Large intestine (tissue), 3 donors: ENCODE measurements around the gene GSTT4. TPM values are rescaled to one million over a fixed set of nuclear protein-coding genes. Genes with fewer than 3 reads are reported as not detected.
"Not testable (repeated sequence)": the region's sequence is repeated elsewhere in the genome, so short reads cannot be mapped to it uniquely, and the experiment has no call there.

Experiments used
- DNase-seq, 2 donors: peaks; one replicate each; pipeline versions ENCODE4 v3.0.0 to v3.0.0-alpha.2; 2013
- H3K27ac ChIP-seq: one replicate; pipeline ENCODE4 v1.5.1; 2013; ENCODE audit warnings: low read length
- H3K27me3 ChIP-seq: 2 replicates; pipeline ENCODE4 v1.6.1; 2013; ENCODE audit warnings: low read length; ENCODE audit not compliant: control insufficient read depth, insufficient read depth
- H3K36me3 ChIP-seq: 2 replicates; pipeline ENCODE4 v1.6.1; 2013; ENCODE audit warnings: low read length; ENCODE audit not compliant: control insufficient read depth, insufficient read depth
- H3K4me1 ChIP-seq: one replicate; pipeline ENCODE4 v1.6.1; 2013; ENCODE audit warnings: low read length; ENCODE audit not compliant: control insufficient read depth, insufficient read depth
- H3K4me3 ChIP-seq: one replicate; pipeline ENCODE4 v1.5.1; 2013; ENCODE audit warnings: low read length
- H3K9me3 ChIP-seq: one replicate; pipeline ENCODE4 v1.6.1; 2013; ENCODE audit warnings: mild to moderate bottlenecking, low read depth, low read length, moderate library complexity; ENCODE audit not compliant: control insufficient read depth
- WGBS: methylation state at CpG from one replicate; pipeline ENCODE4 v1.1.5; 2013; ENCODE audit warnings: low lambda C conversion rate; ENCODE audit not compliant: insufficient coverage; 5-methylcytosine and 5-hydroxymethylcytosine counted together
- polyA plus RNA-seq: library from polyadenylated mRNA; unstranded; fragments of 120-200 nt; gene quantifications from one replicate; pipeline ENCODE4 v1.2.1, GENCODE V29; 2013

The GSTT4 gene
- polyA plus RNA-seq, 1 donor, result not detected

DNA sequence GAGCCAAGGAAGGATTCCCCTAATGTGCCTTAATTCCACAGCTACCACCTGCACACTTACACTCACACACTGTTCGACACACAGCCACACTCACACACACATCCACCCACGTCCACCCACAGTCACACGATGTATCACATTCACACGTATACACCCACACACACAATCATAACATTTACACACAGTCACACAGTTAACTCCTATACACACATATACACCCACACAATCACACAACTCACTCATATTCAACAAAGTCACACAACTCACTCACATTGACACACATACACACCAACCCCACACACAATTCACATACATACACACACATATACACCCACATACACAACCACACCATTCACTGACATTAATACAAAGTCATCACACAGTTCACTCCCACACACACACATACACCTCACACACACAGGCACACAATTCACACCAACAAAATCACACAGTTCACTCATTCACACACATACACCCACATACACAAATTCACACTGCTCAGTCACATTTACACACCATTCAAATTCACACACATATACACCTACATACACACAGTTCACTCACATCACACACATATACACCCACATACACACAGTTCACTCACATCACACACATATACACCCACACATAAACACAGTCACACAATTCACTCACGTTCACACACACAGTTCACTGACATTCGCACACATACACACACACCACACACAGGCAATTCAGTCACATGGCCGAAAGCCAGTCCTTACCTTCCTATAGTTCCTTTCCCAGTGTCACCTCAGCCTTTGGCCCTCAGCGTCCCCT lies 50.9 kb downstream of the GSTT4 start:
- H3K27ac ChIP-seq, H3K4me1 ChIP-seq, H3K4me3 ChIP-seq, DNase-seq, H3K27me3 ChIP-seq, H3K9me3 ChIP-seq, H3K36me3 ChIP-seq: not testable (repeated sequence)
- no CpG with 5 or more reads among the region's 8 CpGs for WGBS

DNA sequence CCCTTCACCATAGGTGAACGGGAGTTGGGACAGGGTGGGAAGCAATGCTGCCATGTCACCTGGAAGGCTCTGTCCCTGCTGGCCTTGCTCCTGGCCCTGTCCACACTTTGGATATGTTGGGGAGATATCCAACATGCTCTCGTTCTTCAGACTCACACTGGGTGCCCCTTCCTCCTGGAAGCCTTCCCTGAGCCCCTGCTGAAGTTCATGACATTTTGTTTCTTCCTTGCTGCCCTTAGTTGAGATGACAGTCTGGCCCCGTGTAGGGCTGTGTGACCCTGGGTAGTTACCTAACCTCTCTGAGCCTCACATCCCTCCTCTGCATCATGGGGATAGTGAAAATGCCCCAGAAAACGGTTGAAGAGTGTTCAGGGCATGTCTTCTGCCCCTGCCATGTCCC lies 51.8 kb downstream of the GSTT4 start:
- not testable (repeated sequence) for H3K36me3 ChIP-seq, H3K27me3 ChIP-seq, H3K27ac ChIP-seq, H3K4me3 ChIP-seq, H3K9me3 ChIP-seq, H3K4me1 ChIP-seq, DNase-seq
- no CpG with 5 or more reads among the region's 4 CpGs for WGBS

DNA sequence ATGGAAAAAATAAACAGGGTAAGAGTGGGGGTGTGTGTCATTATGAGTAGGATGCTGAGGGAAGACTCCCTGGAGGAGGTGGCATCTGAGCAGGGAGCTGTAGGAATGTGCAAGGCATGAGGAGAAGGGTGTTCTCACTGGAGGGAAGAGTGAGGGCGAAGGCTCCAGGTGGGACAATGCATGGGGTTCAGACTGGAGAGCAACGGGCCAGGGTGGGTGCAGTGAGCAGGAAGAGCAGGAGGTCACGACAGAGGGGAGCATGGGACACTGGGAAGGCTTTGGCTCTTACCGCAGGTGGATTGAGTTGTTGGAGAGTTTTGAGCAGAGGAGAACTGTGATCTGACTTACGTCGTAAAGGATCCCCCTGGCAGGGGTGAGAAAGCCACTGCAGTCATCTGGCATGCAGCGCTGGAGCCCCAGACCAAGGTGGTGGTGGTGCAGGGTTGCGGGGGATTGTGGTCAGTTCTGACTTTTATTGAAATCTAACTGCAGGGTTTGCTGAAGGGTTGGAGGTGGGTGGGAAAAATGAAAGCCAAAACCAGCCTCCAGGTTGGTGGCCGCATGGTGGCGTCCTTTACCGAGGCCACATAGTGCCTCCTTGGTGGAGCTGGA lies 52.4 kb downstream of the GSTT4 start:
- H3K36me3 ChIP-seq, H3K27me3 ChIP-seq, H3K4me1 ChIP-seq, DNase-seq, H3K4me3 ChIP-seq, H3K27ac ChIP-seq, H3K9me3 ChIP-seq: not testable (repeated sequence)
- WGBS, result no CpG with 5 or more reads among the region's 11 CpGs

DNA sequence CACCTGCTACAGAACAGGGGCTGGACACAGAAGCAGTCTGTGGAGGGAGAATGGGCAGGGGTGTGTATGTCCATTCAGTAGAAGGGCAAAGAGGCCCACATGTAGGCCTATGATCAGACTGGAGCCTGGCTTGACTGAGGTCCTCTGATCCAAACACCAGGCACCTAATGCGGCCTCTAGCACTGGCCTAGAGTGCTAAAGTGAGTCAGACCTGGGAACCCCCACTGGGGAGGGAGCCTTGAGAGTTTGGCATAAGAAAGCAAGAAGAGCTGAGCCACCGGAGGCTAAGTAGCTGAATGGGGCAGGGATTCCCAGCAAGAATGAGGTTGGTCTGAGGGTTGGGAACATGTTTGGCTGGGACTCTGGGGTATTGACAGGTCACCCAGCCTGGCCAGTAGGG lies 53.9 kb downstream of the GSTT4 start:
- WGBS, result no CpG with 5 or more reads among the region's 2 CpGs

GRCh38 chr22:23949764-23950163 lies 55.5 kb downstream of the GSTT4 start:
- H3K4me1 ChIP-seq, H3K9me3 ChIP-seq, H3K4me3 ChIP-seq, H3K27ac ChIP-seq, H3K27me3 ChIP-seq, DNase-seq, H3K36me3 ChIP-seq: not testable (repeated sequence)
- no CpG with 5 or more reads among the region's 18 CpGs for WGBS

More for the DNA sequence above, 53.9 kb downstream of the GSTT4 start:
- H3K27me3 ChIP-seq, H3K4me3 ChIP-seq, H3K9me3 ChIP-seq, H3K36me3 ChIP-seq, DNase-seq, H3K27ac ChIP-seq, H3K4me1 ChIP-seq: not testable (repeated sequence)

Other genes with a start within 250 kb of the GSTT4 start
- 0.43 TPM for gene C22orf15, start 242.5 kb downstream of the GSTT4 start, polyA plus RNA-seq
- gene CHCHD10, start 237.5 kb downstream of the GSTT4 start, polyA plus RNA-seq, result 88.2 TPM
- gene MMP11, start 232.6 kb downstream of the GSTT4 start, polyA plus RNA-seq, result 12.7 TPM
- gene SMARCB1, start 218.5 kb downstream of the GSTT4 start, polyA plus RNA-seq, result 84.8 TPM
- 4.8 TPM for gene DERL3, start 166.4 kb downstream of the GSTT4 start, polyA plus RNA-seq
- gene SLC2A11, start 147.6 kb downstream of the GSTT4 start, polyA plus RNA-seq, result 19.3 TPM
- 533 TPM for gene MIF, start 111.1 kb downstream of the GSTT4 start, polyA plus RNA-seq
- 4.6 TPM for gene GSTT2B, start 44.3 kb downstream of the GSTT4 start, polyA plus RNA-seq
- 11.2 TPM for gene DDTL, start 38.6 kb downstream of the GSTT4 start, polyA plus RNA-seq
- gene DDT, start 31.0 kb downstream of the GSTT4 start, polyA plus RNA-seq, result 138 TPM
- 0.22 TPM for gene GSTT2, start 25.3 kb downstream of the GSTT4 start, polyA plus RNA-seq
- gene CABIN1, start 5.9 kb upstream of the GSTT4 start, polyA plus RNA-seq, result 47.1 TPM
- 36.9 TPM for gene SUSD2, start 176.0 kb upstream of the GSTT4 start, polyA plus RNA-seq
- 9.2 TPM for gene GGT5, start 239.6 kb upstream of the GSTT4 start, polyA plus RNA-seq